GM23338 (cell line): ENCODE measurements around the gene JAKMIP2. TPM values are rescaled to one million over a fixed set of nuclear protein-coding genes. Genes with fewer than 3 reads are reported as not detected.
"Not testable (repeated sequence)": the region's sequence is repeated elsewhere in the genome, so short reads cannot be mapped to it uniquely, and the experiment has no call there.

Source experiments
- ATAC-seq: fragments of 200-7000 bp; cut with Tn5 transposase; 3 replicates; pipeline ENCODE4 v1.9.1; 2020
- DNase-seq: peaks from one replicate; pipeline ENCODE4 v3.0.0-alpha.2; 2015; ENCODE audit warnings: low spot score
- H2AFZ ChIP-seq: fragments of 200-600 bp; sonication (generic); 2 replicates; pipeline ENCODE4 v1.8.0; 2016; ENCODE audit warnings: antibody characterized with exemption, mild to moderate bottlenecking, moderate library complexity
- H3F3A ChIP-seq: fragments of 200-600 bp; sonication (generic); replicated peaks from 2 replicates; pipeline ENCODE4 v1.8.0; 2017; ENCODE audit warnings: antibody characterized with exemption, mixed run types, low read depth
- H3K27ac ChIP-seq: fragments of 200-600 bp; sonication (generic); 2 replicates; pipeline ENCODE4 v1.6.1; 2016; ENCODE audit warnings: low read depth
- H3K27me3 ChIP-seq: fragments of 200-600 bp; sonication (generic); 2 replicates; pipeline ENCODE4 v1.8.0; 2016; ENCODE audit warnings: mild to moderate bottlenecking, mixed run types, moderate library complexity; ENCODE audit not compliant: insufficient read depth
- H3K36me3 ChIP-seq: fragments of 200-600 bp; sonication (generic); 2 replicates; pipeline ENCODE4 v1.8.0; 2016; ENCODE audit warnings: mild to moderate bottlenecking; ENCODE audit not compliant: insufficient read depth
- H3K4me1 ChIP-seq: fragments of 200-600 bp; sonication (generic); 2 replicates; pipeline ENCODE4 v1.8.0; 2016; ENCODE audit warnings: mild to moderate bottlenecking, moderate library complexity; ENCODE audit not compliant: insufficient read depth
- H3K4me2 ChIP-seq: fragments of 200-600 bp; sonication (generic); 2 replicates; pipeline ENCODE4 v1.7.1; 2017; ENCODE audit warnings: mixed run types
- H3K4me3 ChIP-seq: fragments of 200-600 bp; sonication (generic); 2 replicates; pipeline ENCODE4 v1.6.1; 2016; ENCODE audit warnings: mixed run types
- H3K79me2 ChIP-seq: fragments of 200-600 bp; sonication (generic); replicated peaks from 2 replicates; pipeline ENCODE4 v1.8.0; 2017; ENCODE audit warnings: mild to moderate bottlenecking; ENCODE audit not compliant: insufficient read depth
- H3K9me2 ChIP-seq: fragments of 200-600 bp; sonication (generic); 2 replicates; pipeline ENCODE4 v1.8.0; 2017; ENCODE audit not compliant: insufficient read depth
- H4K20me1 ChIP-seq: fragments of 200-600 bp; sonication (generic); replicated peaks from 2 replicates; pipeline ENCODE4 v1.8.0; 2017; ENCODE audit warnings: mild to moderate bottlenecking; ENCODE audit not compliant: insufficient read depth
- H3K27ac Mint-ChIP-seq: 2 replicates; pipeline ENCODE4 v1.8.0; 2020; ENCODE audit warnings: inconsistent platforms, mild to moderate bottlenecking, moderate library complexity, mixed read lengths
- H3K27me3 Mint-ChIP-seq: 3 replicates; pipeline ENCODE4 v1.8.0; 2022; ENCODE audit warnings: low read depth, mild to moderate bottlenecking, moderate library complexity, mixed read lengths, inconsistent platforms; ENCODE audit not compliant: insufficient read depth, poor library complexity
- H3K36me3 Mint-ChIP-seq: 3 replicates; pipeline ENCODE4 v1.8.0; 2021; ENCODE audit warnings: low read depth, mild to moderate bottlenecking, inconsistent platforms, moderate library complexity, mixed read lengths
- H3K4me1 Mint-ChIP-seq: 3 replicates; pipeline ENCODE4 v1.8.0; 2020; ENCODE audit warnings: mild to moderate bottlenecking, inconsistent platforms, mixed read lengths
- H3K4me3 Mint-ChIP-seq: 3 replicates; pipeline ENCODE4 v1.8.0; 2021; ENCODE audit warnings: moderate library complexity, mild to moderate bottlenecking, inconsistent platforms, mixed read lengths
- H3K9me3 Mint-ChIP-seq: 3 replicates; pipeline ENCODE4 v1.8.0; 2020; ENCODE audit warnings: moderate library complexity, mild to moderate bottlenecking, inconsistent platforms, mixed read lengths
- CREB1 ChIP-seq: fragments of 250-450 bp; sonication (Bioruptor Pico); IDR thresholded peaks from 2 replicates; pipeline ENCODE4 v1.5.0; 2020; ENCODE audit warnings: low read depth, mild to moderate bottlenecking, moderate library complexity
- ETS1 ChIP-seq: IDR thresholded peaks from 2 replicates; pipeline ENCODE4 v1.6.1; 2016; ENCODE audit warnings: antibody characterized with exemption
- EZH2phosphoT487 ChIP-seq: fragments of 200-600 bp; sonication (generic); IDR thresholded peaks from one replicate; pipeline ENCODE4 v1.8.1; 2018; ENCODE audit warnings: antibody characterized with exemption; ENCODE audit not compliant: unreplicated experiment
- JUNB ChIP-seq: IDR thresholded peaks from one replicate; pipeline ENCODE4 v1.6.1; 2016; ENCODE audit warnings: antibody characterized with exemption; ENCODE audit not compliant: unreplicated experiment
- NANOG ChIP-seq: IDR thresholded peaks from 2 replicates; pipeline ENCODE4 v1.6.1; 2016; ENCODE audit warnings: antibody characterized with exemption, borderline replicate concordance
- REST ChIP-seq: IDR thresholded peaks from one replicate; pipeline ENCODE4 v1.6.1; 2018; ENCODE audit warnings: antibody characterized with exemption; ENCODE audit not compliant: unreplicated experiment
- ZNF462 ChIP-seq: fragments of 250-450 bp; sonication (Bioruptor Pico); IDR thresholded peaks from 2 replicates; pipeline ENCODE4 v1.5.0; 2020; ENCODE audit warnings: mild to moderate bottlenecking, moderate library complexity
- polyA plus RNA-seq: library from polyadenylated mRNA; unstranded; fragments of >200 nt; fragmentation: Nextera tagmentation; extraction: Ambion mirVana; gene quantifications from 2 replicates; pipeline ENCODE4 v1.2.1, GENCODE V29; 2016
- total RNA-seq: library from RNA; depleted of rRNA; stranded (reverse); fragments of >200 nt; shearing (Covaris generic); gene quantifications from 2 replicates; pipeline ENCODE4 v1.2.3, GENCODE V29; 2014

The JAKMIP2 gene
- total and polyA plus RNA-seq, 2 experiments from 2014 or later: 20.5 to 27.2 TPM

- TF ChIP-seq ZNF462 (CRISPR knock-in tag) (no peak), ETS1 (no peak)
Measured at GRCh38 chr5:147803926-147804325, 21.4 kb upstream of the JAKMIP2 start (continued).

- H3K27ac Mint-ChIP-seq, H3K36me3 Mint-ChIP-seq, H3K36me3 ChIP-seq, H3K79me2 ChIP-seq, H3K9me3 Mint-ChIP-seq, H3F3A ChIP-seq, DNase-seq, ATAC-seq, H3K27me3 Mint-ChIP-seq, H3K9me2 ChIP-seq, H3K4me3 Mint-ChIP-seq, H4K20me1 ChIP-seq, H2AFZ ChIP-seq, H3K4me2 ChIP-seq, H3K4me3 ChIP-seq, H3K4me1 Mint-ChIP-seq, H3K27ac ChIP-seq, H3K27me3 ChIP-seq: not testable (repeated sequence)
- H3K4me1 ChIP-seq: peaks cover 14% of the 10 kb centered on the region
Measured at GRCh38 chr5:147803161-147803560, 20.6 kb upstream of the JAKMIP2 start.

GRCh38 chr5:147801461-147801860 is 18.9 kb upstream of the JAKMIP2 start:
- Mint-ChIP-seq H3K9me3 (no peaks in the 10 kb centered on the region), H3K36me3 (no peaks in the 10 kb centered on the region), H3K4me3 (no peak overlapping the region), H3K27ac (no peak overlapping the region), H3K27me3 (no peaks in the 10 kb centered on the region), H3K4me1 (peaks cover 6% of the 10 kb centered on the region; the same call in 2 of the 3 replicates)
- Histone ChIP-seq H3K4me2 (no peak overlapping the region), H2AFZ (no peak overlapping the region), H3K27me3 (no peaks in the 10 kb centered on the region), H4K20me1 (no peaks in the 10 kb centered on the region), H3K27ac (no peak overlapping the region), H3F3A (no peaks in the 10 kb centered on the region), H3K36me3 (no peaks in the 10 kb centered on the region), H3K79me2 (no peaks in the 10 kb centered on the region), H3K4me3 (no peak overlapping the region), H3K9me2 (no peaks in the 10 kb centered on the region), H3K4me1 (peaks cover 14% of the 10 kb centered on the region)
- ATAC-seq: no peak
- DNase-seq: no peak
- TF ChIP-seq CREB1 (CRISPR knock-in tag) (no peak), REST (no peak), NANOG (no peak), EZH2phosphoT487 (no peak), JUNB (no peak)
